OCI-M2 (cell line): ENCODE data around the gene LRRC3B.
"Not testable (repeated sequence)": the region's sequence is repeated elsewhere in the genome, so short reads cannot be mapped to it uniquely, and the experiment has no call there.

ENCODE experiments used
- DNase-seq: peaks from one replicate; lab custom pipeline; 2025; ENCODE audit not compliant: unreplicated experiment; lab: John Stamatoyannopoulos, UW

Gene LRRC3B

GRCh38 chr3:26622621-26623418 lies at the start of gene LRRC3B:
LRRC3B (plus strand) TSS chr3:26622772; CDS start chr3:26709673, 86,901 bp downstream.
- no peak for DNase-seq

GRCh38 chr3:26574766-26575165 lies 47.8 kb upstream of the LRRC3B start:
- no peak for DNase-seq

DNA sequence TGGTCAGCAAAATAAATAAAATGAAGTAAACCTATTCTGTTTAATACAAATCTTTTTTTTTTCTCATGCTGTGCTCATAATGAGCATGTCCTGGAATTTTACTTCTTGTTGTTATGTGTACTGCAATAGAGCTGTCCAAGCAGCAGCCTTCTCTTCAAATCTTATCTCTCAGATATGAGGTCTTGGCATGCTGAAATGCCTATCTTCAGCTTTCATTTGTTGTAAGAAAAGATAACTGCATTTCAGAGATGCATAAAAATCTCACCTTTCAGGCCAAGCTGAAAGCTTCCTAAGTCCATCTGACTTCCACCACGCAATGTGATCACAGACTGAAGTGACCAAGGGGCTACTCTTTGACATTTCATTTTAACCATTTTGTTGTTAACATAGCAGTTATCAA lies 43.5 kb upstream of the LRRC3B start:
- no peak for DNase-seq

GRCh38 chr3:26587571-26587970 lies 35.0 kb upstream of the LRRC3B start:
- no peak for DNase-seq

GRCh38 chr3:26588931-26589330 lies 33.6 kb upstream of the LRRC3B start:
- DNase-seq, result no peak

DNA sequence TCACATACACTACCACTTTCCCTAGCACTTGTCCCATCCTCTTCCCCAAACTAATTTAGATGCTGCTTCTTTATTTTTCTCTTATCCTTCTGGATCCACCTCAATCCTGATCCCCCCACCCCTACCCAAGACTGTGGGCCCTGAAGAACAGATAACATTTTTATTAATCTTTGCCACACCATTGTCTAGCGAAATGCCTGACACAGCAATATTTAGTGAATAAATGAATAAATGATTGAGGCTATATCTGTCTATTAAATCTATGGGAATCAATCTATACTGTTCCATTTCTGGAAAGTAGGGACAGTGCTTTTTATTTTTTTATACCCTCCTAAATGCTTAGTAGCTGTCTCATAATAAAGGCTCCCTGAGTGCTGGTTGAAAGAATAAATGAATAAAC lies 32.9 kb upstream of the LRRC3B start:
- DNase-seq, result no peak

DNA sequence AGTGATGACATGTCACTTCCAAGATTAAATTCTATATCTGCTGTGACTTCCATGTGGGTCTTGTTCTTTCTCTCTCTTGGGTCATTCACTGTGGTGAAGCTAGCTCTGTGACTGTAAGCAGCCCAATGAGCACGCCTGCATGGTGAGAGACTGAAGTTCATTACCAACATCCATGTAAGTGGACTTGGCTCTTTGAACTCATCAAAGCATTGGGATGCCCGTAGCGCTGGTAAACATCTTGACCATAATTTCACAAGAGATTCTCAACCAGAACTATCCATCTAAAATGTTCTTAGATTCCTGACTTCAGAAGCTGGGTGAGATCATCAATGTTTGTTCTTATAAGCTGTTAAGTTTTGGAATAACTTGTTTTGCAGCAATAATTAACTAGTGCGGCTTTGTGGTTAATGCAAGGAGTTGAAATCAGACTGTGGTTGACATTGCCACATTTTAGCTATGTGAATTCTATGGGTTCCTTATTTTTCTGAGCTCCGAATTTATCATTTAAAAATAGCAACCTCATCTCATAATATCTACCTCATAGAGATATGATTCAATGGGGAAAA lies 31.6 kb upstream of the LRRC3B start:
- no peak for DNase-seq

GRCh38 chr3:26591926-26592325 lies 30.6 kb upstream of the LRRC3B start:
- DNase-seq, result no peak

DNA sequence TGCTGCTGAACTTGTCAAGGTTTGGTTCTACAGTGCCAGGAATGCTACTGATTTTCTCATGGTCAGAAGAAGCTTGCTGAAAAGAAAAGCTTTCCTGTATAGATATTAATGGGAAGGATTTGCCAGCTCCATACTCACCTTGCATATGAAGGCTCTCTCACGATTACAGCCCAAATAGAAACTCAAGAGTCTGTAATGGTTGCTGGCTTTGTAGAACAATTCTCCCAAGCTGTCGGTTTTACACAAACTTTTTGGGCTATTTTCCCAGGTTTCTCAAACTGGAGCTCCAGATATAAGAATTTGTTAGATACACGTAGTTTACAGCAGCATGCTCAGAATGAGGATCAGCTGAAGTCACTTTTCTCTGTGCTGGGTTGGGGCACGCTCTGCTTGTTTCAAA lies 30.1 kb upstream of the LRRC3B start:
- no peak for DNase-seq

- DNase-seq, result no peak
Measured at GRCh38 chr3:26596335-26596734, 26.2 kb upstream of the LRRC3B start.

DNA sequence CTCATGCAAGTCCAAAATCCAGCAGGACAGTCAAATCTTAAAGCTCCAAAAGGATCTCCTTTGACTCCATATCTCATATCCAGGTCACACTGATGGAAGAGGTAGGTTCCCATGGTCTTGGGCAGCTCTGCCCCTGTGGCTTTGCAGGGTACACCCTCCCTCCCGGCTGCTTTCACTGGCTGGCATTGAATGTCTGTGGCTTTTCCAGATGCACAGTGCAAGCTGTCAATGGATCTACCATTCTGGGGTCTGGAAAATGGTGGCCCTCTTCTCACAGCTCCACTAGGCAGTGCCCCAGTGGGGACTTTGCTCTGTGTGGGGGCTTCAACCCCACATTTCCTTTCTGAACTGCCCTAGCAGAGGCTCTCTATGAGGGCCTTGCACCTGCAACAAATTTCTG lies 19.3 kb upstream of the LRRC3B start:
- DNase-seq, result not testable (repeated sequence)

DNA sequence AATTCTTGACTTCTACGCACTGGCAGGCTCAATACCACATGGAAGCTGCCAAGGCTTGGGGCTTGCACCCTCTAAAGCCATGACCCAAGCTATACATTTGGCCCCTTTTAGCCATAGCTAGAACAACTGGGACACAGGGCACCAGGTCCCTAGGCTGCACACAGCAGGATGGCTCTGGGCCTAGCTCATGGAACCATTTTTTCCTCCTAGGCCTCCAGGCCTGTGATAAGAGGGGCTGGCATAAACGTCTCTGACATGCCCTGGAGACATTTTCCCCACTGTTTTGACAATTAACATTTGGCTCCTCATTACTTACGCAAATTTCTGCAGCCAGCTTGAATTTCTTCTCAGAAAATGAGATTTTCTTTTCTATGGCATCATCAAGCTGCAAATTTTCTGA lies 18.8 kb upstream of the LRRC3B start:
- DNase-seq, result not testable (repeated sequence)

DNA sequence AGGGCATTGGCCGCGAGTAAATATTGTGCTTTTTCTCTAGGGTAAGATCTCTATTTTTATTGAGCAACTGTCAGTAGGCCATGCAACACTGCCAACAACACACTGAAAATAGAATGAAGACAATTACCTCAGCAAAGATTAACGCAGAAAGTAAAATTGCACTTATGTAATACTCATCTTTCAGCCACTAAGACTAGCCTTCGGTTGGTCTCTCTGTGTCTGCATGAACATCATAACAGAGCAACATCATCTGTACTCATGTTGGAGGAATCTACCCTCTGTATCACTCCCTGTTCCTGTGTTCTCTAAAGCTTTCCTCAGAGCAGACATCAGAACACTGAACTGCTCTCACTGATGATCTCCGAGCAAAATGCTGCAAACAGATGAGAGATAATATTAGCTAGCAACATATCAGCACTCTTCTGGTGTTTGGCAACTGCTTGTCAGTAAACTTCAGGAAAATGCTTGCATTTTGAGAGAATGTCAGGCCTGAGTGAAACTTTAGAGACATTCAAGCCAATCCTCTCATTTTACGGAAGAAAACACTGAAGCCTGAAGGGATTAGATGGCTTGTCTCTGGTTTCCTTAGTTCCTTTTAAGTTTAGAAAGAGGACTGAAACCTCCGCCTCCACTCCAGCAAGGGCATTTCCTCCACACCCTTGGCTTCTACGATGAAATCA lies 8.4 kb upstream of the LRRC3B start:
- no peak for DNase-seq

GRCh38 chr3:26621176-26621575 lies 1.4 kb upstream of the LRRC3B start:
- no peak for DNase-seq

GRCh38 chr3:26621906-26622620 lies 509 bp upstream of the LRRC3B start:
- no peak for DNase-seq

DNA sequence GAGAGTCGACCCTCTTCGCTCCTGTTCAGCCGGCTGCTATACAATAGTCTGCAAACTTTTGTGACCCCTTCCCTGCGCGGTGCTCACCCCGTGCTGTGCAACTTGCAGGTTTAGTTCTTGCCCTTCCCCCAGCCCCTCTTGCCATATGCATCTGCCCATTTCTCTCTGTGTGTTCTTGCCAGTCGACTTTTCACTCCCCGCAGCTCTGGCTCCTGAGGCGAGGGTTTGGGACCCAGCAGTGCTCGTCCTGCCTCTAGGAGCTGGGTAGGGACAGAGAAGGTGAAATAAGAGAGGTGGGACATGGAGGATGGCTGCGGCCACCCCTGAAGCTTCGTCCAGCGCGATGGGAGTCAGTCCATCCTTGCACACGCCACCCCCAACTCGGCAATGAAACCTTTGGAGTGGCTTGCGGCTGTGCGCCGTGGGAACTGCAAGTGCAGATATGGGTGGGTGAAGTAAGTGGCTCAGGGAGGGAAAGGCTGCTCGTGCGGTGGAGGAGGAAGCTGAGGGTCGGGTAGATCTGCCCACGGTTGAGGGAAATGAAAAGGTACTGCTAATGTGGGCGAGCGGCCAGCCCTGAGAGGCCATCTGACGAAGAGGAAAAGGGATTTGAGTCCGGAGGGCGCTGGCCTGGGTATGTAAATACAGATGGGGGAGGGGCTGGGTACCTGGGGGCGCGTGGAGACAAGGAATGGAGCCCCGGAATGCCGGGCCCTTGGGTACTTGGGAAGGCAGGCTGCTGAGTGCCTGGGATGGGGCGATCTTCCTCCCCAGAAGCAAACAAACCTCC lies 1.0 kb downstream of the LRRC3B start:
- DNase-seq, result no peak

DNA sequence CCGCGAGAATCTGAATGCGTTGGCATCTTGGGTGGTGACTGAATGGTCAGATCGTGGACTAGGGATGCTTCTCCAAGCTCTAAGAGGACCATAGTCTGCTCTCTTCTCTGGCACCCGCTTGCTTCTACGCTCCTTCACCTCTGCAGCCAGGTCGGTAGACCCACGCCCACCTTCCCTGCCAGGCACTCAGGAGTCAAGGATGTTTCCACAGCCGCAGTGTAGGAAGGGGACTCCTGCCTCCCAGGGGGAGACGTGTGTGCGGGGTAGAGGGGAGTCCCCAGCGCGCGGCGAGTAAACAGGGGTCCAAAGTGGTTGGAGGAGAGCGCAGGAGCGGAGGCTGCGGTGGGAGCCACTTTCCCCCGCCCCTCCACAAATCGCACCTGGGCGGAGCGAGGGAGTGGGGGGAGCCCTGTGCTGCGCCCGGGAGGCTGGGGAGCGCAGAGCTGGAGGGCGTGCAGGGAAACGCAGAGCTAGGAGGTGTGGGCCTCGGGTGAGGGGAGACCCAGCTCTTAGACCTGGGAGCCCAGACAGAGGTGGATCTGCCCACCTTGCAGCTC lies 1.7 kb downstream of the LRRC3B start:
- DNase-seq, result no peak

DNA sequence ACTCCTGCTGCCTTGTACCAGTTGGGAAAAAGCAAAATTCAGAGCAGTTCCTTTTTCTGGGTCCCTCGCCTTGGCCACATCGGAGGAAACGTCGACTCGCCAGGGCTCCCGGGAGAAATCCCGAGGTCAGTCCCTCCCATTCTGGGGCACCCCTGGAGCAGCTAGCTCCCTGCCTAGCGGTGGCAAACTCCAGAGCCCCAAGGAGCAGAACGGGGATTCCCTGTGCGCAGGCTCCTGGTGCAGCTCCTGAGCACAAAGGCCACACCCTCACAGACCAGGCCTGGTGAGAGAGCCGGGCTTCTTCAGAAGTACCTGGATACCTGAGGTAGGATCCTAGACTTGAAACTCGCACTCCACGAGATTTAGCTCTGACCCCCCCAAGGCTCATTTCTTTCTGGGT lies 2.6 kb downstream of the LRRC3B start:
- DNase-seq, result no peak

DNA sequence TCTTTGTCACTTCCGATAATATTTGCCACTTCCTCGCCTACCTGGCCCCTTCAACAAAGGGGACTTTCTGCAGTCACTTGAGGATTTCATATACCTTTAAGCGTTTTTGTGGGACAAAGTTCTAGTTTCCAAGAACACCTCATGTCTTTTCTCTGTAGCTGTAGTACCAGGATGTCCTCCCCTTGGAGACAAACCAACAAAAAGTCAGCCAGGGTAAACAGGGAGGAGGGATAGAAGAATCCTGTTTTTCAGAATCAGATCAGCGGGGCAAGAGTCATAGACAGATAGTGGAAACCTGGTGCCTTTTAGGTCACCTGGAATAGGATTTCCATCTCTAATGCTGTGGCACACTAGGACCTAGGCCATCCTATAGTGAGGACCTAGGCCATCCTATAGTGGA lies 4.5 kb downstream of the LRRC3B start:
- no peak for DNase-seq

DNA sequence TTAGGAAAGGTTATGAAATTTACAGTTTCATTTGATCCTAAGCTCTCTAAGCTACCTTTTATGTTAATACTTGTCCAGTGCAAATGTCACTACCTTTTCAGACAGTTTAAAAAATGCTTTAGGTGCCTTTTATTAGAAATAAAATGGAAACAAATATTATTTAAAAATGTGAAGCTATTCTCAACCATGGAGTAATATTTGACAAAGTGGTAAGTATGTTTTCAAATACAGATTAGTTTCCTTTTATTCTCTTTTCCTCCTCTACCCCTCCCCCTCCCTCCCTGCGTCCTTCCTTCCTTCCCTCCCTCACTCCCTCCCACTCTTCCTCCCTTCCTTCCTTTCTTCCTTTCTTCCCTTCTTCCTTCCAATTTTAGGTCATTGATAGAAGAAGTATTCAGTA lies 6.3 kb downstream of the LRRC3B start:
- no peak for DNase-seq
